Astrocyte (in vitro differentiated cells and primary cell): ENCODE results near the gene CTDSPL. TPM values are rescaled to one million over a fixed set of nuclear protein-coding genes. Genes with fewer than 3 reads are reported as not detected.

Source experiments
- DNase-seq: peaks from one replicate; pipeline ENCODE4 v3.0.0-alpha.2; 2010; ENCODE audit warnings: low read depth
- FAIRE-seq: peaks from 2 replicates; lab custom pipeline; 2011; peaks lifted over from hg19 to GRCh38; lab: Jason Lieb, UNC
- H2AFZ ChIP-seq: 2 replicates; pipeline ENCODE4 v1.6.0; 2012; ENCODE audit warnings: low read depth, low read length, inconsistent platforms
- H3K27ac ChIP-seq: 2 replicates; pipeline ENCODE4 v1.5.1; 2011; ENCODE audit warnings: low read depth, low read length, inconsistent platforms
- H3K27me3 ChIP-seq: 2 replicates; pipeline ENCODE4 v1.6.0; 2011; ENCODE audit warnings: low read length, inconsistent platforms; ENCODE audit not compliant: insufficient read depth
- H3K36me3 ChIP-seq: 2 replicates; pipeline ENCODE4 v1.5.1; 2011; ENCODE audit warnings: low read length, inconsistent platforms; ENCODE audit not compliant: insufficient read depth
- H3K4me1 ChIP-seq: 2 replicates; pipeline ENCODE4 v1.5.1; 2011; ENCODE audit warnings: low read length, inconsistent platforms; ENCODE audit not compliant: insufficient read depth
- H3K4me2 ChIP-seq: 2 replicates; pipeline ENCODE4 v1.6.0; 2012; ENCODE audit warnings: low read length, inconsistent platforms
- H3K4me3 ChIP-seq: 2 replicates; pipeline ENCODE4 v1.5.1; 2011; ENCODE audit warnings: low read depth, mild to moderate bottlenecking, low read length, inconsistent platforms; ENCODE audit not compliant: insufficient read depth
- H3K79me2 ChIP-seq: 2 replicates; pipeline ENCODE4 v1.6.0; 2012; ENCODE audit warnings: mild to moderate bottlenecking, low read length, inconsistent platforms; ENCODE audit not compliant: insufficient read depth
- H3K9ac ChIP-seq: 2 replicates; pipeline ENCODE4 v1.6.0; 2012; ENCODE audit warnings: mild to moderate bottlenecking, low read length, inconsistent platforms
- H3K9me3 ChIP-seq: 2 replicates; pipeline ENCODE4 v1.5.1; 2012; ENCODE audit warnings: low read depth, mild to moderate bottlenecking, low read length, inconsistent platforms; ENCODE audit not compliant: insufficient read depth
- H4K20me1 ChIP-seq: 2 replicates; pipeline ENCODE4 v1.6.0; 2012; ENCODE audit warnings: low read length, inconsistent platforms; ENCODE audit not compliant: insufficient read depth
- H3K27ac Mint-ChIP-seq: one replicate; pipeline ENCODE4 v1.8.0; 2021; ENCODE audit warnings: mild to moderate bottlenecking, mixed read lengths; ENCODE audit not compliant: unreplicated experiment
- H3K27me3 Mint-ChIP-seq: one replicate; pipeline ENCODE4 v1.8.0; 2021; ENCODE audit warnings: low read depth, mixed read lengths; ENCODE audit not compliant: unreplicated experiment
- H3K36me3 Mint-ChIP-seq: one replicate; pipeline ENCODE4 v1.8.0; 2021; ENCODE audit warnings: low read depth, mixed read lengths; ENCODE audit not compliant: unreplicated experiment
- H3K4me1 Mint-ChIP-seq: one replicate; pipeline ENCODE4 v1.8.0; 2021; ENCODE audit warnings: low read depth, mixed read lengths; ENCODE audit not compliant: unreplicated experiment
- H3K4me3 Mint-ChIP-seq: one replicate; pipeline ENCODE4 v1.8.0; 2021; ENCODE audit warnings: mild to moderate bottlenecking, moderate library complexity, mixed read lengths; ENCODE audit not compliant: unreplicated experiment
- H3K9me3 Mint-ChIP-seq: one replicate; pipeline ENCODE4 v1.8.0; 2021; ENCODE audit warnings: mild to moderate bottlenecking, mixed read lengths; ENCODE audit not compliant: unreplicated experiment
- EZH2 ChIP-seq: IDR thresholded peaks from 2 replicates; pipeline ENCODE4 v1.6.1; 2012; ENCODE audit warnings: mild to moderate bottlenecking, low read length, inconsistent platforms; ENCODE audit not compliant: insufficient read depth
- total RNA-seq: library from RNA; stranded (reverse); gene quantifications from 2 replicates; pipeline ENCODE4 v1.2.1, GENCODE V29; 2021
- TF ChIP-seq, protein P1 (sequence below): IDR thresholded peaks from 2 replicates; pipeline ENCODE4 v1.5.1; 2011; ENCODE audit warnings: low read depth, mild to moderate bottlenecking, inconsistent platforms, low read length, moderate library complexity; ENCODE audit not compliant: insufficient read depth

The CTDSPL gene
- total RNA-seq, 1 donor from 2014 or later, result 37.9 TPM

DNA sequence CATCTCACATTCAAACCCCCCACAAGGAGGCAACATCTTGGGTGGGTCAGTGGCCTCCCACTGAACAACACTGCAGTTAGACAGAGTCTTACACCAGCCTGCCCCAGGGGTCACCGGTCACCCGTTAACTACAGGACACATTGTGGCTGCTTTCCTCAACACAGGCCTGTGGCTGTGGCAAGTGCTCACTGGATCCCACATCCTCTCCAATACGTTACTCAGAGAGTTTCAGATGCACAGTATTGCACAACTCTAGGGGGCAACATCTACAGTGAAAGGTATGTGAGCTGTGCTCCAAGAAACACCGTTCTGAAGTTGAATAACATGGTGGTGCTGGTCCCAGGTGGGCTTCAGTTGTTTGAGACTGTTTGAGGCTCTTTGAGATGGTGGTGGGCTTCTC is 41.0 kb downstream of the CTDSPL start:
- Histone ChIP-seq H3K27me3 (no peaks in the 10 kb centered on the region), H3K4me1 (peaks cover 16% of the 10 kb centered on the region), H3K9ac (no peak overlapping the region), H3K79me2 (peaks cover 4% of the 10 kb centered on the region), H3K36me3 (no peaks in the 10 kb centered on the region), H2AFZ (no peak overlapping the region), H3K4me2 (no peak overlapping the region), H3K27ac (no peak overlapping the region), H3K4me3 (no peak overlapping the region), H3K9me3 (no peaks in the 10 kb centered on the region), H4K20me1 (peaks cover 64% of the 10 kb centered on the region)
- H3K9me3 Mint-ChIP-seq, result no peaks in the 10 kb centered on the region
- H3K4me1 Mint-ChIP-seq, result peaks cover 42% of the 10 kb centered on the region
- H3K4me3 Mint-ChIP-seq, result peak overlapping the region; percentile 34
- DNase-seq, result no peak
- TF ChIP-seq, protein P1, sequence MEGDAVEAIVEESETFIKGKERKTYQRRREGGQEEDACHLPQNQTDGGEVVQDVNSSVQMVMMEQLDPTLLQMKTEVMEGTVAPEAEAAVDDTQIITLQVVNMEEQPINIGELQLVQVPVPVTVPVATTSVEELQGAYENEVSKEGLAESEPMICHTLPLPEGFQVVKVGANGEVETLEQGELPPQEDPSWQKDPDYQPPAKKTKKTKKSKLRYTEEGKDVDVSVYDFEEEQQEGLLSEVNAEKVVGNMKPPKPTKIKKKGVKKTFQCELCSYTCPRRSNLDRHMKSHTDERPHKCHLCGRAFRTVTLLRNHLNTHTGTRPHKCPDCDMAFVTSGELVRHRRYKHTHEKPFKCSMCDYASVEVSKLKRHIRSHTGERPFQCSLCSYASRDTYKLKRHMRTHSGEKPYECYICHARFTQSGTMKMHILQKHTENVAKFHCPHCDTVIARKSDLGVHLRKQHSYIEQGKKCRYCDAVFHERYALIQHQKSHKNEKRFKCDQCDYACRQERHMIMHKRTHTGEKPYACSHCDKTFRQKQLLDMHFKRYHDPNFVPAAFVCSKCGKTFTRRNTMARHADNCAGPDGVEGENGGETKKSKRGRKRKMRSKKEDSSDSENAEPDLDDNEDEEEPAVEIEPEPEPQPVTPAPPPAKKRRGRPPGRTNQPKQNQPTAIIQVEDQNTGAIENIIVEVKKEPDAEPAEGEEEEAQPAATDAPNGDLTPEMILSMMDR, result no peak
- no peak for TF ChIP-seq EZH2
- H3K27me3 Mint-ChIP-seq, result no peaks in the 10 kb centered on the region
- H3K27ac Mint-ChIP-seq, result peak overlapping the region; percentile 48
- peaks cover 10% of the 10 kb centered on the region for H3K36me3 Mint-ChIP-seq
- FAIRE-seq, result no peak

DNA sequence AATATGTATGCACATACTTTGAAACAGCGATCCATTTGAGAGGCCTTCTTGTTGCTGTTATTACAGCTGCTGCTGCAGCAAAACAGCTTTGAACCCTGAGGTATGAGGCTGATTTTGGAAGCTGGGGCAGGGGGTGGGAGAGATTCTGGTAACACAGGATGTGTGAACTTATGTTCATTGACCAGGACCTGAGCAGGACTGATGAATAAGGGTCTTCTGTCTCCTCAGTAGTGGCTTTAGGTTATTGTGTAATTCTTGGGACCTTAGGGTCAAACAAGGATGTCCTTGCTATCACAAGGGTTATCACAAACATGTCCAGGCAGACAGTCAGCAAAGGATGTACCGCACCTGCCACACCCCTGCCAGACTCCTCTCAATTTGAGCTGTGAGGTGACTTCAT is 41.6 kb downstream of the CTDSPL start:
- Mint-ChIP-seq H3K9me3 (no peaks in the 10 kb centered on the region), H3K4me3 (no peak overlapping the region), H3K27ac (no peak overlapping the region), H3K27me3 (no peaks in the 10 kb centered on the region), H3K36me3 (peaks cover 10% of the 10 kb centered on the region), H3K4me1 (peaks cover 49% of the 10 kb centered on the region)
- Histone ChIP-seq H3K9me3 (no peaks in the 10 kb centered on the region), H3K4me3 (no peak overlapping the region), H2AFZ (no peak overlapping the region), H3K4me2 (no peak overlapping the region), H3K9ac (no peak overlapping the region), H3K36me3 (no peaks in the 10 kb centered on the region), H3K79me2 (peaks cover 4% of the 10 kb centered on the region), H3K4me1 (peaks cover 16% of the 10 kb centered on the region), H4K20me1 (peaks cover 60% of the 10 kb centered on the region), H3K27ac (no peak overlapping the region), H3K27me3 (no peaks in the 10 kb centered on the region)
- DNase-seq, result no peak
- FAIRE-seq, result no peak
- TF ChIP-seq, protein P1, result no peak
- no peak for TF ChIP-seq EZH2

DNA sequence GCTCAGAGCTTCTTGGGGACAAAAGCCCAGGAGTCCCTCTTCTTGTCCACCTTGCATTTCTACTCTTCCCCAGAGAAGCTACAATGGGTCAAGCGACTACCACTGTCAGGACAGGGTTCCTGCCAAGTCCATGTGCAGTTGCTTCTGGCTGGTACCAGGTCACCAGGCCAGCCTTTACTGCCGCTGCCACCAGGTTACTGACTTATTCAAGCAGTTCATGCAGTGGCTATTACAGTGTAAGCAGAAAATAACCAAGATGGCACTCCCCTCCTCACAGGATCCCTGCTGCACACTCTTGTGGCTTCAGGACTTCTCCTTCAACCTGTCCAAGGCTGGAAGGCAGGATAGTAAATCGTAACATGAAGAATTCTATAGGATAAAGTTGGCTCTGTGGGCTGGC is 42.1 kb downstream of the CTDSPL start:
- peaks cover 52% of the 10 kb centered on the region for H3K4me1 Mint-ChIP-seq
- H3K9me3 Mint-ChIP-seq, result no peaks in the 10 kb centered on the region
- H3K9ac ChIP-seq, result no peak overlapping the region
- H3K27me3 ChIP-seq, result no peaks in the 10 kb centered on the region
- TF ChIP-seq, protein P1, result no peak
- TF ChIP-seq EZH2, result no peak
- no peaks in the 10 kb centered on the region for H3K27me3 Mint-ChIP-seq
- no peak overlapping the region for H3K4me2 ChIP-seq
- H3K27ac Mint-ChIP-seq, result no peak overlapping the region
- no peak for FAIRE-seq
- peaks cover 10% of the 10 kb centered on the region for H3K36me3 Mint-ChIP-seq
- H3K4me3 Mint-ChIP-seq, result no peak overlapping the region
- H3K4me3 ChIP-seq, result no peak overlapping the region
- no peak overlapping the region for H3K27ac ChIP-seq
- no peaks in the 10 kb centered on the region for H3K36me3 ChIP-seq
- peaks cover 16% of the 10 kb centered on the region for H3K4me1 ChIP-seq
- peaks cover 63% of the 10 kb centered on the region for H4K20me1 ChIP-seq
- no peak overlapping the region for H2AFZ ChIP-seq
- no peaks in the 10 kb centered on the region for H3K9me3 ChIP-seq
- no peak for DNase-seq
- H3K79me2 ChIP-seq, result peaks cover 2% of the 10 kb centered on the region
